K562 (cell line): ENCODE results near the gene JUNB. TPM values are rescaled to one million over a fixed set of nuclear protein-coding genes. Genes with fewer than 3 reads are reported as not detected.

ENCODE experiments used
- BHLHE40 ChIP-seq: IDR thresholded peaks from 2 replicates; pipeline ENCODE4 v1.6.1; 2011; ENCODE audit warnings: low read length, improper control_type of control experiment
- EGR1 ChIP-seq: fragments of 450-650 bp; conservative IDR thresholded peaks from 2 replicates; pipeline ENCODE4 v1.6.1; 2017; ENCODE audit warnings: mild to moderate bottlenecking
- ELF1 ChIP-seq: fragments of 200-800 bp; sonication (Bioruptor generic); IDR thresholded peaks from 2 replicates; pipeline ENCODE4 v1.6.1; 2016; ENCODE audit warnings: missing genetic modification characterization, missing compliant biosample characterization
- GTF2E2 ChIP-seq: fragments of 200-800 bp; sonication (Bioruptor generic); IDR thresholded peaks from 2 replicates; pipeline ENCODE4 v1.6.1; 2016; ENCODE audit warnings: missing genetic modification characterization, missing compliant biosample characterization
- HNRNPK ChIP-seq: fragments of 200-400 bp; formaldehyde crosslinking; IDR thresholded peaks from one replicate; pipeline ENCODE4 v1.6.1; 2018; ENCODE audit warnings: mild to moderate bottlenecking, low read depth, low read length; ENCODE audit not compliant: poor library complexity, severe bottlenecking
- NCOA2 ChIP-seq, 2 experiments: fragments of 450-650 bp; IDR thresholded peaks; 2 replicates each; pipeline ENCODE4 v1.6.1; 2018; ENCODE audit warnings: mild to moderate bottlenecking in 2 of 2, moderate library complexity in 1 of 2; ENCODE audit not compliant: partially characterized antibody in 2 of 2
- PHF8 ChIP-seq: fragments of 200-600 bp; sonication (generic); IDR thresholded peaks from 2 replicates; pipeline ENCODE4 v1.6.1; 2012; ENCODE audit warnings: mixed run types, mild to moderate bottlenecking, inconsistent platforms, low read length, moderate library complexity, borderline replicate concordance
- PRPF4 ChIP-seq: fragments of 200-400 bp; formaldehyde crosslinking; IDR thresholded peaks from one replicate; pipeline ENCODE4 v1.6.1; 2017; ENCODE audit warnings: low read length, low read depth, mild to moderate bottlenecking; ENCODE audit not compliant: insufficient read depth, poor library complexity, severe bottlenecking
- RBM15 ChIP-seq: fragments of 200-400 bp; formaldehyde crosslinking; IDR thresholded peaks from 2 replicates; pipeline ENCODE4 v1.6.1; 2018; ENCODE audit warnings: mild to moderate bottlenecking, low read length, moderate library complexity; ENCODE audit not compliant: insufficient read depth
- U2AF1 ChIP-seq: fragments of 200-400 bp; formaldehyde crosslinking; optimal IDR thresholded peaks from 2 replicates; pipeline ENCODE3; 2017; ENCODE audit warnings: mild to moderate bottlenecking, low read depth, low read length, moderate library complexity
- ZNF263 ChIP-seq: sonication (generic); formaldehyde crosslinking; IDR thresholded peaks from 2 replicates; pipeline ENCODE4 v1.8.0; 2022; ENCODE audit warnings: mild to moderate bottlenecking, missing genetic modification reagents, borderline replicate concordance
- ZNF586 ChIP-seq: fragments of 450-650 bp; formaldehyde crosslinking; conservative IDR thresholded peaks from 2 replicates; pipeline ENCODE4 v1.4.0; 2020; ENCODE audit warnings: mild to moderate bottlenecking, moderate library complexity
- ZNF589 ChIP-seq: fragments of 200-800 bp; sonication (Bioruptor generic); IDR thresholded peaks from 2 replicates; pipeline ENCODE4 v1.6.1; 2016; ENCODE audit warnings: low read depth, missing genetic modification characterization, missing compliant biosample characterization
- polyA plus RNA-seq, 8 experiments: library from polyadenylated mRNA; depleted of rRNA in 4 of 8; stranded (reverse) in 5 of 8; unstranded in 3 of 8; fragments of >200 nt; fragmentation: Nextera tagmentation in 2 of 8; fragmentation: Illumina TruSeq in 1 of 8; extraction: Ambion mirVana in 2 of 8; extraction: Trizol in 1 of 8; gene quantifications; 2 replicates each; pipeline versions ENCODE4 v1.2.1 to v1.2.3, GENCODE V29; 2011 to 2014; ENCODE audit warnings: inconsistent platforms in 1 of 8, missing spikeins in 1 of 8
- total RNA-seq, 7 experiments: library from RNA; depleted of rRNA in 6 of 7; stranded (reverse); fragments of >200 nt in 6 of 7; fragmentation: Illumina TruSeq in 2 of 7; extraction: Trizol in 2 of 7; gene quantifications; 2 replicates each; pipeline versions ENCODE4 v1.2.1 to v1.2.3, GENCODE V29; 2011 to 2021; ENCODE audit warnings: low replicate concordance in 1 of 7
- TF ChIP-seq, protein P1 (sequence below): fragments of 450-650 bp; formaldehyde crosslinking; IDR thresholded peaks from 2 replicates; pipeline ENCODE4 v1.4.0; 2022; ENCODE audit warnings: mild to moderate bottlenecking, moderate library complexity
- TF ChIP-seq, protein P2 (sequence below), 2 experiments: fragments of 150-350 bp in 1 of 2; IDR thresholded peaks; 2 replicates each; pipeline ENCODE4 v1.6.1; 2012 to 2016; ENCODE audit warnings: low read depth in 2 of 2, low read length in 2 of 2, mild to moderate bottlenecking in 1 of 2, moderate library complexity in 1 of 2
- TF ChIP-seq, protein P3 (sequence below): fragments of 200-800 bp; sonication (Bioruptor generic); IDR thresholded peaks from 2 replicates; pipeline ENCODE4 v1.6.1; 2017; ENCODE audit warnings: missing genetic modification characterization, missing compliant biosample characterization
- TF ChIP-seq, protein P4 (sequence below): sonication (generic); formaldehyde crosslinking; IDR thresholded peaks from 2 replicates; pipeline ENCODE4 v1.8.1; 2023; ENCODE audit warnings: mild to moderate bottlenecking, missing genetic modification reagents, moderate library complexity
- TF ChIP-seq, protein P5 (sequence below): fragments of 450-650 bp; IDR thresholded peaks from 2 replicates; pipeline ENCODE4 v1.6.1; 2016

The JUNB gene
- total and polyA plus RNA-seq, 9 of the 15 experiments (the other 6 are each of a cell fraction or from before 2014, with no cell fraction given): 0.23 to 88.1 (median 13.1) TPM

DNA sequence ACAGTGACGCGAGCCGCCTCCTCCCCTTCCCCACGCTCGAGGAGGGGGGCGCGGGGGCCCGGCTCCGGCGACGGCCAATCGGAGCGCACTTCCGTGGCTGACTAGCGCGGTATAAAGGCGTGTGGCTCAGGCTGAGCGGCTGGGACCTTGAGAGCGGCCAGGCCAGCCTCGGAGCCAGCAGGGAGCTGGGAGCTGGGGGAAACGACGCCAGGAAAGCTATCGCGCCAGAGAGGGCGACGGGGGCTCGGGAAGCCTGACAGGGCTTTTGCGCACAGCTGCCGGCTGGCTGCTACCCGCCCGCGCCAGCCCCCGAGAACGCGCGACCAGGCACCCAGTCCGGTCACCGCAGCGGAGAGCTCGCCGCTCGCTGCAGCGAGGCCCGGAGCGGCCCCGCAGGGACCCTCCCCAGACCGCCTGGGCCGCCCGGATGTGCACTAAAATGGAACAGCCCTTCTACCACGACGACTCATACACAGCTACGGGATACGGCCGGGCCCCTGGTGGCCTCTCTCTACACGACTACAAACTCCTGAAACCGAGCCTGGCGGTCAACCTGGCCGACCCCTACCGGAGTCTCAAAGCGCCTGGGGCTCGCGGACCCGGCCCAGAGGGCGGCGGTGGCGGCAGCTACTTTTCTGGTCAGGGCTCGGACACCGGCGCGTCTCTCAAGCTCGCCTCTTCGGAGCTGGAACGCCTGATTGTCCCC, at the start of gene JUNB (continued):
- TF ChIP-seq, protein P1, sequence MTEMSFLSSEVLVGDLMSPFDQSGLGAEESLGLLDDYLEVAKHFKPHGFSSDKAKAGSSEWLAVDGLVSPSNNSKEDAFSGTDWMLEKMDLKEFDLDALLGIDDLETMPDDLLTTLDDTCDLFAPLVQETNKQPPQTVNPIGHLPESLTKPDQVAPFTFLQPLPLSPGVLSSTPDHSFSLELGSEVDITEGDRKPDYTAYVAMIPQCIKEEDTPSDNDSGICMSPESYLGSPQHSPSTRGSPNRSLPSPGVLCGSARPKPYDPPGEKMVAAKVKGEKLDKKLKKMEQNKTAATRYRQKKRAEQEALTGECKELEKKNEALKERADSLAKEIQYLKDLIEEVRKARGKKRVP (CRISPR knock-in tag): peak; percentile 54; the same call in 1 of the 2 replicates
- TF ChIP-seq BHLHE40 (peak; percentile 72), ZNF586 (CRISPR knock-in tag) (no peak), ZNF589 (CRISPR knock-in tag) (no peak), PHF8 (peak; percentile 84), PRPF4 (peak; percentile 96), U2AF1 (peak; percentile 96), RBM15 (0 out of 2 replicates have a peak, but pooled peaks have one; percentile 82), ZNF263 (CRISPR knock-in tag) (peak; percentile 71; the same call in 1 of the 2 replicates), GTF2E2 (tag) (peak; percentile 97), ELF1 (tag) (peak; percentile 96), HNRNPK (peak; percentile 58), EGR1 (peak; percentile 84), NCOA2 (IDR thresholded peaks at IDR 0.05; ENCODE audit: partially characterized antibody in 2 of 2) (no peak)
- TF ChIP-seq, protein P2, sequence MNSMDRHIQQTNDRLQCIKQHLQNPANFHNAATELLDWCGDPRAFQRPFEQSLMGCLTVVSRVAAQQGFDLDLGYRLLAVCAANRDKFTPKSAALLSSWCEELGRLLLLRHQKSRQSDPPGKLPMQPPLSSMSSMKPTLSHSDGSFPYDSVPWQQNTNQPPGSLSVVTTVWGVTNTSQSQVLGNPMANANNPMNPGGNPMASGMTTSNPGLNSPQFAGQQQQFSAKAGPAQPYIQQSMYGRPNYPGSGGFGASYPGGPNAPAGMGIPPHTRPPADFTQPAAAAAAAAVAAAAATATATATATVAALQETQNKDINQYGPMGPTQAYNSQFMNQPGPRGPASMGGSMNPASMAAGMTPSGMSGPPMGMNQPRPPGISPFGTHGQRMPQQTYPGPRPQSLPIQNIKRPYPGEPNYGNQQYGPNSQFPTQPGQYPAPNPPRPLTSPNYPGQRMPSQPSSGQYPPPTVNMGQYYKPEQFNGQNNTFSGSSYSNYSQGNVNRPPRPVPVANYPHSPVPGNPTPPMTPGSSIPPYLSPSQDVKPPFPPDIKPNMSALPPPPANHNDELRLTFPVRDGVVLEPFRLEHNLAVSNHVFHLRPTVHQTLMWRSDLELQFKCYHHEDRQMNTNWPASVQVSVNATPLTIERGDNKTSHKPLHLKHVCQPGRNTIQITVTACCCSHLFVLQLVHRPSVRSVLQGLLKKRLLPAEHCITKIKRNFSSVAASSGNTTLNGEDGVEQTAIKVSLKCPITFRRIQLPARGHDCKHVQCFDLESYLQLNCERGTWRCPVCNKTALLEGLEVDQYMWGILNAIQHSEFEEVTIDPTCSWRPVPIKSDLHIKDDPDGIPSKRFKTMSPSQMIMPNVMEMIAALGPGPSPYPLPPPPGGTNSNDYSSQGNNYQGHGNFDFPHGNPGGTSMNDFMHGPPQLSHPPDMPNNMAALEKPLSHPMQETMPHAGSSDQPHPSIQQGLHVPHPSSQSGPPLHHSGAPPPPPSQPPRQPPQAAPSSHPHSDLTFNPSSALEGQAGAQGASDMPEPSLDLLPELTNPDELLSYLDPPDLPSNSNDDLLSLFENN (IDR thresholded peaks at IDR 0.05; ENCODE audit: low read depth in 2 of 2, low read length in 2 of 2): peak in 1 of 2 experiments; percentile 91; a peak in 2 of 4 replicates
- TF ChIP-seq, protein P3, sequence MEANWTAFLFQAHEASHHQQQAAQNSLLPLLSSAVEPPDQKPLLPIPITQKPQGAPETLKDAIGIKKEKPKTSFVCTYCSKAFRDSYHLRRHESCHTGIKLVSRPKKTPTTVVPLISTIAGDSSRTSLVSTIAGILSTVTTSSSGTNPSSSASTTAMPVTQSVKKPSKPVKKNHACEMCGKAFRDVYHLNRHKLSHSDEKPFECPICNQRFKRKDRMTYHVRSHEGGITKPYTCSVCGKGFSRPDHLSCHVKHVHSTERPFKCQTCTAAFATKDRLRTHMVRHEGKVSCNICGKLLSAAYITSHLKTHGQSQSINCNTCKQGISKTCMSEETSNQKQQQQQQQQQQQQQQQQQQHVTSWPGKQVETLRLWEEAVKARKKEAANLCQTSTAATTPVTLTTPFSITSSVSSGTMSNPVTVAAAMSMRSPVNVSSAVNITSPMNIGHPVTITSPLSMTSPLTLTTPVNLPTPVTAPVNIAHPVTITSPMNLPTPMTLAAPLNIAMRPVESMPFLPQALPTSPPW (CRISPR knock-in tag): peak; percentile 100
- TF ChIP-seq, protein P4, sequence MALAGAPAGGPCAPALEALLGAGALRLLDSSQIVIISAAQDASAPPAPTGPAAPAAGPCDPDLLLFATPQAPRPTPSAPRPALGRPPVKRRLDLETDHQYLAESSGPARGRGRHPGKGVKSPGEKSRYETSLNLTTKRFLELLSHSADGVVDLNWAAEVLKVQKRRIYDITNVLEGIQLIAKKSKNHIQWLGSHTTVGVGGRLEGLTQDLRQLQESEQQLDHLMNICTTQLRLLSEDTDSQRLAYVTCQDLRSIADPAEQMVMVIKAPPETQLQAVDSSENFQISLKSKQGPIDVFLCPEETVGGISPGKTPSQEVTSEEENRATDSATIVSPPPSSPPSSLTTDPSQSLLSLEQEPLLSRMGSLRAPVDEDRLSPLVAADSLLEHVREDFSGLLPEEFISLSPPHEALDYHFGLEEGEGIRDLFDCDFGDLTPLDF: peak; percentile 90
- TF ChIP-seq, protein P5, sequence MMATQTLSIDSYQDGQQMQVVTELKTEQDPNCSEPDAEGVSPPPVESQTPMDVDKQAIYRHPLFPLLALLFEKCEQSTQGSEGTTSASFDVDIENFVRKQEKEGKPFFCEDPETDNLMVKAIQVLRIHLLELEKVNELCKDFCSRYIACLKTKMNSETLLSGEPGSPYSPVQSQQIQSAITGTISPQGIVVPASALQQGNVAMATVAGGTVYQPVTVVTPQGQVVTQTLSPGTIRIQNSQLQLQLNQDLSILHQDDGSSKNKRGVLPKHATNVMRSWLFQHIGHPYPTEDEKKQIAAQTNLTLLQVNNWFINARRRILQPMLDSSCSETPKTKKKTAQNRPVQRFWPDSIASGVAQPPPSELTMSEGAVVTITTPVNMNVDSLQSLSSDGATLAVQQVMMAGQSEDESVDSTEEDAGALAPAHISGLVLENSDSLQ: peak; percentile 89
